K562 (cell line): ENCODE data around the gene TP53BP2. TPM values are rescaled to one million over a fixed set of nuclear protein-coding genes. Genes with fewer than 3 reads are reported as not detected.

Experiments
- HDGF ChIP-seq: fragments of 450-650 bp; IDR thresholded peaks from 2 replicates; pipeline ENCODE4 v1.6.1; 2016
- KDM5B ChIP-seq: fragments of 200-600 bp; sonication (generic); IDR thresholded peaks from 2 replicates; pipeline ENCODE4 v1.6.1; 2012; ENCODE audit warnings: low read depth, mild to moderate bottlenecking, moderate library complexity, low read length, control low read depth, inconsistent platforms; ENCODE audit not compliant: insufficient replicate concordance
- NR3C1 ChIP-seq: sonication (generic); formaldehyde crosslinking; IDR thresholded peaks from 2 replicates; pipeline ENCODE4 v1.8.1; 2022; ENCODE audit warnings: missing genetic modification reagents
- SLC30A9 ChIP-seq: fragments of 250-450 bp; sonication (Bioruptor Pico); IDR thresholded peaks from 2 replicates; pipeline ENCODE4 v1.8.0; 2022; ENCODE audit warnings: mild to moderate bottlenecking, moderate library complexity
- ZBTB2 ChIP-seq: fragments of 450-650 bp; IDR thresholded peaks from 2 replicates; pipeline ENCODE4 v1.6.1; 2016; ENCODE audit warnings: antibody characterized with exemption
- ZNF174 ChIP-seq: fragments of 250-450 bp; sonication (Bioruptor Pico); IDR thresholded peaks from 2 replicates; pipeline ENCODE4 v1.4.0; 2020; ENCODE audit warnings: mild to moderate bottlenecking
- ZNF197 ChIP-seq: fragments of 200-800 bp; sonication (Bioruptor generic); IDR thresholded peaks from 2 replicates; pipeline ENCODE4 v1.6.1; 2016; ENCODE audit warnings: low read depth, missing genetic modification characterization, missing compliant biosample characterization
- polyA plus RNA-seq, 8 experiments: library from polyadenylated mRNA; depleted of rRNA in 4 of 8; stranded (reverse) in 5 of 8; unstranded in 3 of 8; fragments of >200 nt; fragmentation: Nextera tagmentation in 2 of 8; fragmentation: Illumina TruSeq in 1 of 8; extraction: Ambion mirVana in 2 of 8; extraction: Trizol in 1 of 8; gene quantifications; 2 replicates each; pipeline versions ENCODE4 v1.2.1 to v1.2.3, GENCODE V29; 2011 to 2014; ENCODE audit warnings: inconsistent platforms in 1 of 8, missing spikeins in 1 of 8
- total RNA-seq, 7 experiments: library from RNA; depleted of rRNA in 6 of 7; stranded (reverse); fragments of >200 nt in 6 of 7; fragmentation: Illumina TruSeq in 2 of 7; extraction: Trizol in 2 of 7; gene quantifications; 2 replicates each; pipeline versions ENCODE4 v1.2.1 to v1.2.3, GENCODE V29; 2011 to 2021; ENCODE audit warnings: low replicate concordance in 1 of 7
- TF ChIP-seq, protein P1 (sequence below): sonication (generic); formaldehyde crosslinking; IDR thresholded peaks from 2 replicates; pipeline ENCODE4 v1.8.1; 2022; ENCODE audit warnings: missing genetic modification reagents
- TF ChIP-seq, protein P2 (sequence below): fragments of 450-650 bp; formaldehyde crosslinking; IDR thresholded peaks from 2 replicates; pipeline ENCODE4 v1.4.0; 2022; ENCODE audit warnings: missing genetic modification characterization

Gene TP53BP2
- total and polyA plus RNA-seq, 9 of the 15 experiments (the other 6 are each of a cell fraction or from before 2014, with no cell fraction given): 17.0 to 69.6 (median 40.1) TPM

DNA sequence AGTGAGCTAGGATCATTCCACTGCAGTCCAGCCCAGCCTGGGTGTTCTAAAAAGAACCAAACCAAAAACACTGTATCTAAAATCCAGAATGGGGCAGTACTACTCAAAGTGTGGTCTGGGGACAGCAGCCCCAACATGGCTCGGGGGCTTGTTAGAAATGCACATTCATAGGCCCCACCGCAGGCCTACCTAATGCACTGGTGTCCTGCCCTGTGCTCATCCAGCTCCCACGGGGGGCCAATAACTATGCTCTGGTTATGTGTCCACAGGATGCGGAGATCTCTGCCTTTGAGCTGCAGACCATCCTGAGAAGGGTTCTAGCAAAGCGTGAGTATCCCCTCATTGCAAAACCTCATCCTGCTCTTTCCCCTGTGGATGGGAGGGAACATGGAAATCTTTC lies 81.9 kb downstream of the TP53BP2 start (continued):
- TF ChIP-seq, protein P1, sequence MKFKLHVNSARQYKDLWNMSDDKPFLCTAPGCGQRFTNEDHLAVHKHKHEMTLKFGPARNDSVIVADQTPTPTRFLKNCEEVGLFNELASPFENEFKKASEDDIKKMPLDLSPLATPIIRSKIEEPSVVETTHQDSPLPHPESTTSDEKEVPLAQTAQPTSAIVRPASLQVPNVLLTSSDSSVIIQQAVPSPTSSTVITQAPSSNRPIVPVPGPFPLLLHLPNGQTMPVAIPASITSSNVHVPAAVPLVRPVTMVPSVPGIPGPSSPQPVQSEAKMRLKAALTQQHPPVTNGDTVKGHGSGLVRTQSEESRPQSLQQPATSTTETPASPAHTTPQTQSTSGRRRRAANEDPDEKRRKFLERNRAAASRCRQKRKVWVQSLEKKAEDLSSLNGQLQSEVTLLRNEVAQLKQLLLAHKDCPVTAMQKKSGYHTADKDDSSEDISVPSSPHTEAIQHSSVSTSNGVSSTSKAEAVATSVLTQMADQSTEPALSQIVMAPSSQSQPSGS (CRISPR knock-in tag): no peak
- TF ChIP-seq NR3C1 (CRISPR knock-in tag) (no peak), ZNF197 (CRISPR knock-in tag) (no peak), KDM5B (no peak), ZNF174 (CRISPR knock-in tag) (no peak), HDGF (no peak), ZBTB2 (no peak), SLC30A9 (CRISPR knock-in tag) (no peak)
- TF ChIP-seq, protein P2, sequence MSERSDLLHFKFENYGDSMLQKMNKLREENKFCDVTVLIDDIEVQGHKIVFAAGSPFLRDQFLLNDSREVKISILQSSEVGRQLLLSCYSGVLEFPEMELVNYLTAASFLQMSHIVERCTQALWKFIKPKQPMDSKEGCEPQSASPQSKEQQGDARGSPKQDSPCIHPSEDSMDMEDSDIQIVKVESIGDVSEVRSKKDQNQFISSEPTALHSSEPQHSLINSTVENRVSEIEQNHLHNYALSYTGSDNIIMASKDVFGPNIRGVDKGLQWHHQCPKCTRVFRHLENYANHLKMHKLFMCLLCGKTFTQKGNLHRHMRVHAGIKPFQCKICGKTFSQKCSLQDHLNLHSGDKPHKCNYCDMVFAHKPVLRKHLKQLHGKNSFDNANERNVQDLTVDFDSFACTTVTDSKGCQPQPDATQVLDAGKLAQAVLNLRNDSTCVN (CRISPR knock-in tag): no peak
